Activated naive CD4-positive, alpha-beta T cell treated with anti-CD3 and anti-CD28 coated beads, Interleukin-2, amount 10 ng/mL, durations not matched to agents 7 days and 5 days (primary cell): Measurements from ENCODE around the gene ABCD3.

Experiments used
- CTCF ChIA-PET: fragments of 350-600 bp; sonication (Branson Sonifier 250); formaldehyde crosslinking; loops from one replicate; lab custom pipeline; 2021; ENCODE audit warnings: antibody characterized with exemption; lab: Charles Lee
- DNase-seq: peaks from one replicate; pipeline ENCODE4 v3.0.0-alpha.2; 2020
- H3K27ac Mint-ChIP-seq: one replicate; pipeline ENCODE4 v1.8.0; 2021; ENCODE audit warnings: mild to moderate bottlenecking, moderate library complexity, mixed read lengths
- H3K27me3 Mint-ChIP-seq: one replicate; pipeline ENCODE4 v1.8.0; 2021; ENCODE audit warnings: mild to moderate bottlenecking, mixed read lengths
- H3K36me3 Mint-ChIP-seq: one replicate; pipeline ENCODE4 v1.8.0; 2021; ENCODE audit warnings: mixed read lengths
- H3K4me1 Mint-ChIP-seq: one replicate; pipeline ENCODE4 v1.8.0; 2021; ENCODE audit warnings: mixed read lengths
- H3K4me3 Mint-ChIP-seq: one replicate; pipeline ENCODE4 v1.8.0; 2021; ENCODE audit warnings: mild to moderate bottlenecking, moderate library complexity, mixed read lengths
- H3K9me3 Mint-ChIP-seq: one replicate; pipeline ENCODE4 v1.8.0; 2021; ENCODE audit warnings: mixed read lengths

ABCD3 gene

DNA sequence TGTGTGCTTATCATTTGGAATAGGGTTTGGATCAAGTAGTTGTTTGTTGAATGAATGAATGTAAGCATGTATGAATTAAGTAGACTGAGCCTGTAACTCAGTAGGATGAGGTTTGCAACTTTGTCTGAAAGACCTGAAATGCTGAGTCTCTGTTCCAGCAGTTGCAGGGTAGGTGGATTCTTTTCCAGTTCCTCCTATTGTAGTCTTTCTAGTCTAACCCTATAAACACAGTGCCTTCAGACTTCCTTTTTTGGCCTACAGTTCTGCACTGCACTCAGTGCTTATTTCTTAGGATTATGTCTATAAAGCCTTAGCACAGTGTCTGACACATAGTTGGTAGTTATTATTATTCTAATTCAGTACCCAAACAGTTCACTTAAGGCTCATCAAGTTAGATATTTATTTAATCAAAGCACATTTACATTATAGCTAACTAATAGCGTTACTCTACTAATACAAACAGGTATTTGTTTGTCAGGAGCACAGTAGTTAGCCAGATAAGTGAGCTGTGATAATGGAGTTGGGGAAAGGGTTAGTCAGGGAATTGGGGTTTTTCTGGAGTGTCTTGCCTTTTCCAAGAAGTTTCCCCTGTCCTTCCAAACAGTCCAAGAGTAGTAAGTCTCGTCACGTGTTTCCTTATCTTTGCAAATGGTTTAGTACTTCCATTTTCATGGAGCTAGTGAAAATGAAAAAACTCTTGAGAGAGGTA lies 45.0 kb downstream of the ABCD3 start:
- no peaks in the 10 kb centered on the region for H3K9me3 Mint-ChIP-seq
- H3K27me3 Mint-ChIP-seq, result no peaks in the 10 kb centered on the region
- CTCF ChIA-PET, result interaction anchor here (0.8 to 2.6 kb wide), 20 partner anchors 9 to 436 kb away, joined by 3 to 18 read pairs (median 4); partner anchors contain the start of gene ARHGAP29
- no peak overlapping the region for H3K4me3 Mint-ChIP-seq
- H3K27ac Mint-ChIP-seq, result no peak overlapping the region
- DNase-seq, result no peak
- H3K4me1 Mint-ChIP-seq, result no peaks in the 10 kb centered on the region
- peaks cover 10% of the 10 kb centered on the region for H3K36me3 Mint-ChIP-seq

DNA sequence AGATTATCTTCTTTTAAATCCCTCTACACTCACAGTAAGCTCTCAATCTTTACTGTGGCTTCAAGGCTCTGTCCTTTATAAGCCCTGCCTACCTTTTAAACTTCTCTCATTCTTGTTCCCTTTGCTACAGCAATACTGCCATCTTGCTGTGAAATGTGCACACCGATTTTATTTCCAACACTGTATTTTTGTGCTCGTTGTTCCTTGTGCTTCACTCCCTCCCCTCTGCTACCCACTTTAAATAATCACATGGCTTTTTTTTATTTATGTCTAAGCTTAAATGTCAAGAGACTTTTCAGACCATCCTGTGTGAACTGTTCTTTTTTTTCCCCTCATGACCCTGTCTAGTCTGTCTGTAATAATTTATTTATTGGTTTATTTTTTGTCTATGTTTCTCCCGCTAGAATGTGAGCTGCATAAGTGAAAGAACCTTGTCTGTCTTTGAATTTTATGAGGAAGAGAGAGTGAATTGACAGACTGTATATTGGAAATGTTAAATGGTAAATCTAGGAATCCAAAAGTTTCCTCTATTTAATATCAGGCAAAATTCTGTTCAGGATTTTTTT lies 45.7 kb downstream of the ABCD3 start:
- Mint-ChIP-seq H3K9me3 (no peaks in the 10 kb centered on the region), H3K4me1 (no peaks in the 10 kb centered on the region), H3K36me3 (peaks cover 11% of the 10 kb centered on the region), H3K27me3 (no peaks in the 10 kb centered on the region), H3K27ac (peak overlapping the region; percentile 22), H3K4me3 (no peak overlapping the region)
- CTCF ChIA-PET, result interaction anchor here (0.8 to 2.6 kb wide), 21 partner anchors 9 to 437 kb away, joined by 3 to 18 read pairs (median 4); partner anchors contain the start of gene ARHGAP29
- peak; percentile 23 for DNase-seq

DNA sequence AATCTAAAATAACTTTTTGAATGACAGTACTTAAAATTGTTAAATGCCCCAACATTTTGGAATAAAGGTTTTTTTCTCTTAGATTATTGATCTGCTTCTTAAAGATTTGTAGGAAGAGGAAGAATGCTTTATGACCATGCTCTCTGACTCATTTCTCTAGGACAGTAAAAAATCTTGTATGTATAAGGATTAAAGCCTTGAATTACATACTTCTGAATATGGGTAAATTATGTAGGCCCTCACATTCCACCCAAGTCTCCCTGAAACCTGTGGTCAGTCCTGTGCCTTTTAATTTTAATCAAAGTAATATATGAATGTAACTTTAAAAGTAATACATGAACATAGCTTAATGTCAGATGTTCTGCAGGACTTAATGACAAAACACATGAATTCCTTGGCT lies 50.5 kb downstream of the ABCD3 start:
- Mint-ChIP-seq H3K36me3 (peaks cover 12% of the 10 kb centered on the region), H3K27ac (no peak overlapping the region), H3K4me3 (no peak overlapping the region), H3K4me1 (no peaks in the 10 kb centered on the region), H3K27me3 (no peaks in the 10 kb centered on the region), H3K9me3 (no peaks in the 10 kb centered on the region)
- CTCF ChIA-PET, result no interaction called here
- no peak for DNase-seq

DNA sequence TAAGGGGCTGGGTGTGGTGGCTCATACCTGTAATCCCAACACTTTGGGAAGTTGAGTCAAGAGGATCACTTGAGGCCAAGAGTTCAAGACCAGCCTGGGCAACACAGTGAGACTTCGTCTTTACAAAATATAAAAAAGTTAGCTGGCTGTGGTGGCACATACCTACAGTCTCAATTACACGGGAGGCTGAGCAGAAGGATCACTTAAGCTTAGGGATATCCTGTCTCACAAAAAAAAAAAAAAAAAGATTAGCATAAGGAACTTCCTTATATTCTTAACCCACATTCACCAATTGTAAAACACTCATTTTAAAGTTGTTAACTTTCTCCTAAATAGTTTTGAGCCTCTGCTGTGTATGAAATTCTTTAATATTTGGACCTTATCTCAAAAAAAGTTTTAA lies 53.1 kb downstream of the ABCD3 start:
- Mint-ChIP-seq H3K27me3 (no peaks in the 10 kb centered on the region), H3K4me3 (no peak overlapping the region), H3K27ac (no peak overlapping the region), H3K36me3 (peaks cover 6% of the 10 kb centered on the region), H3K9me3 (no peaks in the 10 kb centered on the region), H3K4me1 (no peaks in the 10 kb centered on the region)
- no peak for DNase-seq
- CTCF ChIA-PET, result interaction anchor here (1.9 kb wide), 1 partner anchor 10 kb away, joined by 6 read pairs; no protein-coding TSS in a partner anchor

DNA sequence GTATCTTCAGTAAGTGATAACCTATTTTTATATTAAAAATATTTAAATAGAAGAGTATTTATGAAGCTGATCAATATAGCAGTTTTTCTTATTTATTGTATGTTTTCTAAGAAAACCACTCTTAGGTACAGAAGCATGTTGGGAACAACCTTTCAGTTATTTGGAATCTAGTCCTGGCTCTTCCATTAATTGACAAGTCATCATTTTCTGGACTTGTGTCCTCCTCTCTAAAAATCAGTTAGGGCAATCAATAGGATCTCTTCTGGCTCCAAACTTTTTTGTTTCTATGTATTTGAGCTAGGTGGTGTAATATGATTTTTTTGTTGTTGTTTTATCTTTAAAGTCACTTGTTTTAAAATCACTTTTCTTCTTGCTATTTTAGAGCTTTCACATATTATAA lies 57.0 kb downstream of the ABCD3 start:
- no peaks in the 10 kb centered on the region for H3K4me1 Mint-ChIP-seq
- no peaks in the 10 kb centered on the region for H3K27me3 Mint-ChIP-seq
- H3K36me3 Mint-ChIP-seq, result peaks cover 10% of the 10 kb centered on the region
- no peaks in the 10 kb centered on the region for H3K9me3 Mint-ChIP-seq
- no peak overlapping the region for H3K27ac Mint-ChIP-seq
- CTCF ChIA-PET, result interaction anchor here (0.7 kb wide), 1 partner anchor 12 kb away, joined by 3 read pairs; no protein-coding TSS in a partner anchor
- H3K4me3 Mint-ChIP-seq, result no peak overlapping the region
- no peak for DNase-seq

DNA sequence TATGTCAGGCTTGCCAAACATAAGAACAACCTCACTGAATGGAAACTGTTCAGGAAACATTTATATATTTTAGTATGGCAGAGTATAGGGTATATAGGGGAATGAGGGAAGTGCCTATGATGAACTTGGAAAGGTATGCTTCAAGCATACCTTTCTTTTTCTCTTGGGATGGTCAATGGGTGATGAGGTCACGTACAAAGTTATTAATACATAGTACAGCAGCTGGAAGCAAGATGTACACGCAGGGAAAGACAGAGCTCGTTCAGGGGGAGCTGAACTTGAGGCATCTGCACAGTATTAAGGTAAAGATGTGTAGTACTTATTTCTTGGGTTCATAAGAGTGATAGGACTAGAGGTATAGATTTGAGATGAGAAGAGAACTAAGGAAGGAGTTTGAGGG lies 61.5 kb downstream of the ABCD3 start:
- H3K9me3 Mint-ChIP-seq, result no peaks in the 10 kb centered on the region
- no peaks in the 10 kb centered on the region for H3K27me3 Mint-ChIP-seq
- H3K4me1 Mint-ChIP-seq, result no peaks in the 10 kb centered on the region
- DNase-seq, result no peak
- H3K27ac Mint-ChIP-seq, result no peak overlapping the region
- H3K4me3 Mint-ChIP-seq, result no peak overlapping the region
- CTCF ChIA-PET, result no interaction called here
- H3K36me3 Mint-ChIP-seq, result peaks cover 15% of the 10 kb centered on the region

- Mint-ChIP-seq H3K9me3 (no peaks in the 10 kb centered on the region), H3K4me1 (no peaks in the 10 kb centered on the region), H3K27ac (no peak overlapping the region), H3K36me3 (peaks cover 11% of the 10 kb centered on the region), H3K4me3 (no peak overlapping the region), H3K27me3 (no peaks in the 10 kb centered on the region)
- DNase-seq, result peak; percentile 47
- CTCF ChIA-PET, result interaction anchor here (0.6 to 3.3 kb wide), 11 partner anchors 9 to 563 kb away, joined by 3 to 71 read pairs (median 4); no protein-coding TSS in a partner anchor
These were observed 63.3 kb downstream of the ABCD3 start for GRCh38 chr1:94481473-94481933.

- peaks cover 12% of the 10 kb centered on the region for H3K36me3 Mint-ChIP-seq
- CTCF ChIA-PET, result interaction anchor here (0.7 kb wide), 1 partner anchor 23 kb away, joined by 3 read pairs; no protein-coding TSS in a partner anchor
These were observed 68.8 kb downstream of the ABCD3 start for GRCh38 chr1:94486990-94487389.

DNA sequence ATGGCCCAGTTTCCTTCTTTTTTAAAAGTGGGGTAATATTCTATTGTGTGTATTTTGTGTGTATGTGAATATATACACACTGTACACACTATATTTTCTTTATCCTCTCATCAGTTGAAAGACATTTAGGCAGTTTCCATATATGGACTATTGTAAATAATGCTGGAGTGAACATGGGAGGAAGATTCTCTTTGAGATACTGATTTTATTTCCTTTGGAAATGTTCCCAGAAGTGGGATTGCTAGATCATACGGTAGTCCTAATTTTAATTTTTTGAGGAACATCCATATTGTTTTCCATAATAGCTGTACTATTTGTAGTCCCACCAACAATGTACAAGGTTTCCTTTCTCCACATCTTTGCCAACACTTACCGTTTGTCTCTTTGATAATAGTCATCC lies 72.4 kb downstream of the ABCD3 start:
- CTCF ChIA-PET, result no interaction called here
- Mint-ChIP-seq H3K4me1 (no peaks in the 10 kb centered on the region), H3K27me3 (no peaks in the 10 kb centered on the region), H3K4me3 (no peak overlapping the region), H3K9me3 (no peaks in the 10 kb centered on the region), H3K27ac (no peak overlapping the region), H3K36me3 (peaks cover 15% of the 10 kb centered on the region)
- no peak for DNase-seq

More at GRCh38 chr1:94486990-94487389, 68.8 kb downstream of the ABCD3 start:
- H3K27ac Mint-ChIP-seq, result no peak overlapping the region
- no peaks in the 10 kb centered on the region for H3K9me3 Mint-ChIP-seq
- no peak for DNase-seq
- no peak overlapping the region for H3K4me3 Mint-ChIP-seq
- H3K4me1 Mint-ChIP-seq, result no peaks in the 10 kb centered on the region
- no peaks in the 10 kb centered on the region for H3K27me3 Mint-ChIP-seq

- Mint-ChIP-seq H3K4me1 (no peaks in the 10 kb centered on the region), H3K4me3 (no peak overlapping the region), H3K36me3 (peaks cover 17% of the 10 kb centered on the region), H3K27ac (no peak overlapping the region), H3K27me3 (no peaks in the 10 kb centered on the region), H3K9me3 (no peaks in the 10 kb centered on the region)
- no peak for DNase-seq
- CTCF ChIA-PET, result no interaction called here
These were observed 78.0 kb downstream of the ABCD3 start for GRCh38 chr1:94496076-94496755.

DNA sequence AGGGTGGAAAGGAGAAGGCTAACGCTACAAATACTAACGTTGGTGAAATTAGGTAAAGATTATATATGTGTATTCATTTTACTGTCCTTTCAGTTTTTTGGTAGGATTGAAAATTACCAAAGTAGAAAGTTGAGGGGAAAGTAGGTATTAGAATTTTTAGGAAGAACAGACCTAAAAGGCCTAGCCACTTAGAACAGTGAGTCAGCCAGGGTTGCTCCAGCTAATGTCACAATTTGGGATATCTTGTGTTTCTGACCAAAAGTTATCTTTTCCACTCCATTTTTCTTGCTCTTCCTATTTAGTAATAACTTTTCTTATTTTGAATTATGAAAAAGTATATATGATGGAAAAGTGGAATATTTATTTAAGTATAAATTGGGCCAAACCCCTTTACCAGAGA lies 83.2 kb downstream of the ABCD3 start:
- no peaks in the 10 kb centered on the region for H3K27me3 Mint-ChIP-seq
- H3K9me3 Mint-ChIP-seq, result no peaks in the 10 kb centered on the region
- peaks cover 8% of the 10 kb centered on the region for H3K4me1 Mint-ChIP-seq
- no peak overlapping the region for H3K27ac Mint-ChIP-seq
- no peak overlapping the region for H3K4me3 Mint-ChIP-seq
- CTCF ChIA-PET, result no interaction called here
- no peak for DNase-seq
- H3K36me3 Mint-ChIP-seq, result peaks cover 35% of the 10 kb centered on the region

DNA sequence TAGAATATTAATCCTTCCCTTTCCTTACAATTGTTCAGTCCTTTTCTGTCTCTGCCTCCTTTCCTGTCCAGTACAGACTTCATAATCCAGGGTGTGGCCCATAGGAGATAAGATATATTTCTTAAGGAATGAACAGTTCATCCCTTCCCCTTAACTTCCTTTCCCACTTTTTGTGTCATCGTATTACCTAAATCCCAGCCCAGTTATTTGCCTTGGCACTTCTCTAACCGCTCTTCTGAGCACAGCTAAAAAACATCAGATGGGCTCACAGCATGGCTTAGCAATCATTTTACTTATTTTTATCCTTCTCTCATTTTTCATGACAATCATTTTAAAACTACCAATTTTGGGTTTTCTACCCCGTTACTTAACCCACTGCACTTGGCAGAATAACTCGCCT lies 83.7 kb downstream of the ABCD3 start:
- H3K4me1 Mint-ChIP-seq, result peaks cover 8% of the 10 kb centered on the region
- H3K9me3 Mint-ChIP-seq, result no peaks in the 10 kb centered on the region
- peaks cover 36% of the 10 kb centered on the region for H3K36me3 Mint-ChIP-seq
- no peak overlapping the region for H3K27ac Mint-ChIP-seq
- DNase-seq, result no peak
- H3K27me3 Mint-ChIP-seq, result no peaks in the 10 kb centered on the region
- CTCF ChIA-PET, result no interaction called here
- H3K4me3 Mint-ChIP-seq, result no peak overlapping the region

- Mint-ChIP-seq H3K9me3 (no peaks in the 10 kb centered on the region), H3K36me3 (peaks cover 42% of the 10 kb centered on the region), H3K4me1 (peaks cover 8% of the 10 kb centered on the region), H3K4me3 (no peak overlapping the region), H3K27me3 (no peaks in the 10 kb centered on the region), H3K27ac (no peak overlapping the region)
- DNase-seq, result no peak
- CTCF ChIA-PET, result interaction anchor here (1.6 kb wide), 1 partner anchor 302 kb away, joined by 3 read pairs; no protein-coding TSS in a partner anchor
These were observed 85.0 kb downstream of the ABCD3 start for GRCh38 chr1:94503153-94503552.

GRCh38 chr1:94504601-94505000 lies 86.4 kb downstream of the ABCD3 start:
- Mint-ChIP-seq H3K4me1 (peaks cover 8% of the 10 kb centered on the region), H3K27me3 (no peaks in the 10 kb centered on the region), H3K27ac (no peak overlapping the region), H3K36me3 (peaks cover 45% of the 10 kb centered on the region), H3K9me3 (no peaks in the 10 kb centered on the region), H3K4me3 (no peak overlapping the region)
- no peak for DNase-seq
- CTCF ChIA-PET, result interaction anchor here (0.6 kb wide), 1 partner anchor 450 kb away, joined by 3 read pairs; no protein-coding TSS in a partner anchor
